ENCODE measurements around the gene EZR.

DNA sequence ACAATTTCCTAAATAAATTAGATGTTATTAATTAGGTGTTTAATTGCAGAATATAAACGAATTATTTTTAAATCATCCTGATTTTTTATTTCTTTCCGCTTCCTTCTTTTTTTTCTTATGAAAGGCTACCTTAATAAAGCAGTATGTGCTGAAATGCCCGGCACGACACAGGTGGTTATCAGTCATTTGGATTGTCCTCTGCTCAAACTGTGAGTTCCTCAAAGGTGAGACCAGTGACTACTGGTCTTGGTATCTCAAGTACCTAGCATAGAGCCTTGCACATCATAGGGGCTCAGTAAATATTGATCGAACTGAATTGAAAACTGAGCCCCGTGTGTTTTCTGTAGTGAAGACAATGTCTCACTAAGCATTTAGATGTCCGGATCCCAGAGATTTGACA lies 9.6 kb upstream of the EZR start:
- TF ChIP-seq JUN (IDR thresholded peaks at IDR 0.05; ENCODE audit: low read depth, low read length) (no peak), POLR2A (IDR thresholded peaks at IDR 0.05; ENCODE audit: control extremely low read depth in 1 of 2, low read depth in 2 of 2, low read length in 2 of 2) (no peak), CBX8 (IDR thresholded peaks at IDR 0.05; ENCODE audit: borderline replicate concordance, low read depth, low read length) (no peak)
- TF ChIP-seq, protein P1, sequence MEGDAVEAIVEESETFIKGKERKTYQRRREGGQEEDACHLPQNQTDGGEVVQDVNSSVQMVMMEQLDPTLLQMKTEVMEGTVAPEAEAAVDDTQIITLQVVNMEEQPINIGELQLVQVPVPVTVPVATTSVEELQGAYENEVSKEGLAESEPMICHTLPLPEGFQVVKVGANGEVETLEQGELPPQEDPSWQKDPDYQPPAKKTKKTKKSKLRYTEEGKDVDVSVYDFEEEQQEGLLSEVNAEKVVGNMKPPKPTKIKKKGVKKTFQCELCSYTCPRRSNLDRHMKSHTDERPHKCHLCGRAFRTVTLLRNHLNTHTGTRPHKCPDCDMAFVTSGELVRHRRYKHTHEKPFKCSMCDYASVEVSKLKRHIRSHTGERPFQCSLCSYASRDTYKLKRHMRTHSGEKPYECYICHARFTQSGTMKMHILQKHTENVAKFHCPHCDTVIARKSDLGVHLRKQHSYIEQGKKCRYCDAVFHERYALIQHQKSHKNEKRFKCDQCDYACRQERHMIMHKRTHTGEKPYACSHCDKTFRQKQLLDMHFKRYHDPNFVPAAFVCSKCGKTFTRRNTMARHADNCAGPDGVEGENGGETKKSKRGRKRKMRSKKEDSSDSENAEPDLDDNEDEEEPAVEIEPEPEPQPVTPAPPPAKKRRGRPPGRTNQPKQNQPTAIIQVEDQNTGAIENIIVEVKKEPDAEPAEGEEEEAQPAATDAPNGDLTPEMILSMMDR (IDR thresholded peaks at IDR 0.05; ENCODE audit: control extremely low read depth in 1 of 3, insufficient read depth in 1 of 3, low read depth in 1 of 3, low read length in 3 of 3), result no peak
- TF ChIP-seq, protein P2, sequence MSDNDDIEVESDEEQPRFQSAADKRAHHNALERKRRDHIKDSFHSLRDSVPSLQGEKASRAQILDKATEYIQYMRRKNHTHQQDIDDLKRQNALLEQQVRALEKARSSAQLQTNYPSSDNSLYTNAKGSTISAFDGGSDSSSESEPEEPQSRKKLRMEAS (IDR thresholded peaks at IDR 0.05), result no peak
